Gastroesophageal sphincter (tissue), 3 donors: ENCODE results near the gene NHP2.

Experiments used
- EP300 ChIP-seq: sonication (generic); formaldehyde crosslinking; IDR thresholded peaks from one replicate; pipeline ENCODE4 v1.6.1; 2017; ENCODE audit warnings: antibody characterized with exemption, mild to moderate bottlenecking
- POLR2A ChIP-seq, 2 donors: fragments of 450-650 bp; IDR thresholded peaks; one replicate each; pipeline ENCODE4 v1.6.1; 2017; ENCODE audit warnings: antibody characterized with exemption in 2 of 2, mild to moderate bottlenecking in 2 of 2, moderate library complexity in 1 of 2
- TF ChIP-seq, protein P1 (sequence below), 4 experiments: fragments of 200-600 bp in 2 of 4; fragments of 450-650 bp in 2 of 4; sonication (generic) in 1 of 4; IDR thresholded peaks; one replicate each; pipeline ENCODE4 v1.5.1; 2017 to 2019; ENCODE audit warnings: antibody characterized with exemption in 4 of 4, mild to moderate bottlenecking in 2 of 4, moderate library complexity in 2 of 4

GRCh38 chr5:178145965-178146820 lies 7.5 kb downstream of the NHP2 start:
- no peak for TF ChIP-seq EP300
- TF ChIP-seq, protein P1, sequence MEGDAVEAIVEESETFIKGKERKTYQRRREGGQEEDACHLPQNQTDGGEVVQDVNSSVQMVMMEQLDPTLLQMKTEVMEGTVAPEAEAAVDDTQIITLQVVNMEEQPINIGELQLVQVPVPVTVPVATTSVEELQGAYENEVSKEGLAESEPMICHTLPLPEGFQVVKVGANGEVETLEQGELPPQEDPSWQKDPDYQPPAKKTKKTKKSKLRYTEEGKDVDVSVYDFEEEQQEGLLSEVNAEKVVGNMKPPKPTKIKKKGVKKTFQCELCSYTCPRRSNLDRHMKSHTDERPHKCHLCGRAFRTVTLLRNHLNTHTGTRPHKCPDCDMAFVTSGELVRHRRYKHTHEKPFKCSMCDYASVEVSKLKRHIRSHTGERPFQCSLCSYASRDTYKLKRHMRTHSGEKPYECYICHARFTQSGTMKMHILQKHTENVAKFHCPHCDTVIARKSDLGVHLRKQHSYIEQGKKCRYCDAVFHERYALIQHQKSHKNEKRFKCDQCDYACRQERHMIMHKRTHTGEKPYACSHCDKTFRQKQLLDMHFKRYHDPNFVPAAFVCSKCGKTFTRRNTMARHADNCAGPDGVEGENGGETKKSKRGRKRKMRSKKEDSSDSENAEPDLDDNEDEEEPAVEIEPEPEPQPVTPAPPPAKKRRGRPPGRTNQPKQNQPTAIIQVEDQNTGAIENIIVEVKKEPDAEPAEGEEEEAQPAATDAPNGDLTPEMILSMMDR (IDR thresholded peaks at IDR 0.05), result peak in 3 of 4 experiments; percentile 46 to 73 (median 61)
- TF ChIP-seq POLR2A (IDR thresholded peaks at IDR 0.05), result no peak
